Stimulated activated naive CD8-positive, alpha-beta T cell treated with anti-CD3 and anti-CD28 coated beads, Interleukin-15, Interleukin-2, amounts not matched to agents 100 ng/mL and 50 ng/mL, for 24 hours (primary cell): Measurements from ENCODE around the gene SCAF8.
"Not testable (repeated sequence)": the region's sequence is repeated elsewhere in the genome, so short reads cannot be mapped to it uniquely, and the experiment has no call there.

Experiments
- H3K27ac Mint-ChIP-seq: one replicate; pipeline ENCODE4 v1.8.0; 2021; ENCODE audit warnings: mild to moderate bottlenecking, mixed read lengths
- H3K27me3 Mint-ChIP-seq: one replicate; pipeline ENCODE4 v1.8.0; 2021; ENCODE audit warnings: mixed read lengths
- H3K36me3 Mint-ChIP-seq: one replicate; pipeline ENCODE4 v1.8.0; 2021; ENCODE audit warnings: low read depth, mixed read lengths
- H3K4me1 Mint-ChIP-seq: one replicate; pipeline ENCODE4 v1.8.0; 2021; ENCODE audit warnings: low read depth, mixed read lengths
- H3K4me3 Mint-ChIP-seq: one replicate; pipeline ENCODE4 v1.8.0; 2021; ENCODE audit warnings: mild to moderate bottlenecking, mixed read lengths
- H3K9me3 Mint-ChIP-seq: one replicate; pipeline ENCODE4 v1.8.0; 2021; ENCODE audit warnings: mixed read lengths

SCAF8 gene

DNA sequence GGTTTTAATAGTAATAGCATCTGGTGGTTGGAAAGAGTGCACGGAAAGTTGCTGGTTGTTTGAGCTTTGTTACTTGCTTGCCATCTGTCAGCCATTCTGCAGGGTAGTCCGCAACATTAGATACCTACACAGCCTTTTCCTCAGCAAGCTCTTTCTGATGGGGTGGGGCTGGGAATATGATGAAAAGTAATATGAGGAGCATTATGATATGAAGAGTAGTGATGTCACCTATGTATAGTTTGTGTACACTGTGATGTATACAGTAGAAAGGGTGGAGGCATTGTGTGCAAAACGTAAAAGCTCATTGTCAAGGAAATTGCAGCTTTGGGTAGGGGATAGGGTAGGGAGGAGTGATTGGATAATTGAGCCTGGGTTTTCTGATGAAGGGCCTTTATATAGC lies 16.1 kb downstream of the SCAF8 start:
- no peak overlapping the region for H3K4me3 Mint-ChIP-seq

DNA sequence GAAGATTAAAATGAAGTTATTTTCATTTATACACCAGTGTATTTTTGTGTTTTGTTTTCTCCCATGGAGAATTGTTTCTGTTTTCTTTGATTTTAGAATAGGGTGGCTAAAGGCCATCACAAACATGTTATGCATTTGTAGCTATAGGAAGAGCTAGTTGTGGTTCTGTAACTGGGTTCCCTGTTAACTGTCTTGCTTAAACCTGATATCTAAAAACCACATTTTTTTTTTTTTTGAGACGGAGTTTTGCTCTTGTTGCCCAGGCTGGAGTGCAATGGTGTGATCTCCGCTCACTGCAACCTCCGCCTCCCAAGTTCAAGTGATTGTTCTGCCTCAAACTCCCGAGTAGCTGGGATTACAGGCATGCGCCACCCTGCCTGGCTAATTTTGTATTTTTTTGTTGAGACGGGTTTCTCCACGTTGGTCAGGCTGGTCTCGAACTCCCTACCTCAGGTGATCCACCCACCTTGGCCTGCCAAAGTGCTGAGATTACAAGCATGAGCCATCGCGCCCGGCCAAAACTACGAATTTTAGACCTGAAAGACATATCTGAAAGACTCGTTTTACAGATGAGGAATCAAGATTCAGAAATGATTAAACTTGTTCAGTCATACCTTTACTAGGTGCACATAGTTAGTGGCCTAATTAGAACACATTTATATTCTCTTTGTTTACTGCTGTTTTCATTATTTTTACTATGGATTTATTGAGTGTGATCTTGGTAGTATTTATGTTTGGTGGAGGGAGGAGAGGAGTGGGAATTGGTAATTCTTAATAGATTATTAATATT lies 18.0 kb downstream of the SCAF8 start:
- H3K4me1 Mint-ChIP-seq = peaks cover 72% of the 10 kb centered on the region
- no peaks in the 10 kb centered on the region for H3K27me3 Mint-ChIP-seq
- no peak overlapping the region for H3K4me3 Mint-ChIP-seq
- H3K27ac Mint-ChIP-seq = no peak overlapping the region
- H3K36me3 Mint-ChIP-seq = peaks cover 27% of the 10 kb centered on the region
- no peaks in the 10 kb centered on the region for H3K9me3 Mint-ChIP-seq

More for the DNA sequence above, 16.1 kb downstream of the SCAF8 start:
- Mint-ChIP-seq H3K4me1 (peaks cover 82% of the 10 kb centered on the region), H3K27ac (no peak overlapping the region), H3K36me3 (peaks cover 34% of the 10 kb centered on the region), H3K9me3 (no peaks in the 10 kb centered on the region), H3K27me3 (no peaks in the 10 kb centered on the region)

DNA sequence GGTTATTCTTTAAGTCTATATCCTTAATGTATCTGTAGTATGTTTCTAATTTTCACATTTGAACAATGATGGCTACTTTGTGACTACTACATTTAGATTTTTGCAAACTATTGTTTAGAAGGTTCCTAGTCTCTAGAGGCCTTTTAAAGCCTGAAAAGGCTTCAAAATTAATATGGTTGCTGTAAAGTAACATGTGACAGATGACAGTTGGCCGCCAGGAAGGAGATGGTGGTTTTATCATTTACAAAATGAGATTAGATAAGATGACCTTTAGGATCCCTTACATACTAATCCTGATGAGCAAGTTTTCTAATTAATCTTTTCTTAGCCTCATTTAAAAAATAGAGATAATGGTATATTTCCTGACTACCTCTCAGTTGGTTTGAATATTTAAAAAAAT lies 18.8 kb downstream of the SCAF8 start:
- Mint-ChIP-seq H3K4me3 (no peak overlapping the region), H3K27ac (no peak overlapping the region), H3K9me3 (no peaks in the 10 kb centered on the region), H3K36me3 (peaks cover 27% of the 10 kb centered on the region), H3K4me1 (peaks cover 70% of the 10 kb centered on the region), H3K27me3 (no peaks in the 10 kb centered on the region)

DNA sequence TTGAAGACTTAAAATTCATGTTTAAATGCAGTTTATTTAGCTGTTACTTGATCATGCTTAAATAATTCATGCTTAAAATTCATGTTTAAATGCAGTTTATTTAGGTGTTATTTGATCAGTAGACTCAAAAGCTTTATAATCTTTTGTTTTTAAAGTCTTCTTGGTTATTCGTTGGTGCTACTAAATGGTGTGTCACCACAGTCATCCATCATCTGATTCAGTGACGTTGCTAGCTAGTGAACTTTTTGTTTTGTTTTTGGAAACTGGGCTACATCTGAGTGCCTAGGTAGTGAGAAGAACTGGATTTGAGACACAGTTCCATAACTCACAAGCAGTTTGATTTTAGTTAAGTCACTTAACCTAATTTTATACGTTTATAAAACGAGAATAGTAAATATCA lies 20.9 kb downstream of the SCAF8 start:
- peaks cover 34% of the 10 kb centered on the region for H3K36me3 Mint-ChIP-seq
- H3K4me1 Mint-ChIP-seq = peaks cover 71% of the 10 kb centered on the region
- H3K4me3 Mint-ChIP-seq = no peak overlapping the region
- H3K27me3 Mint-ChIP-seq = no peaks in the 10 kb centered on the region
- no peak overlapping the region for H3K27ac Mint-ChIP-seq
- no peaks in the 10 kb centered on the region for H3K9me3 Mint-ChIP-seq

DNA sequence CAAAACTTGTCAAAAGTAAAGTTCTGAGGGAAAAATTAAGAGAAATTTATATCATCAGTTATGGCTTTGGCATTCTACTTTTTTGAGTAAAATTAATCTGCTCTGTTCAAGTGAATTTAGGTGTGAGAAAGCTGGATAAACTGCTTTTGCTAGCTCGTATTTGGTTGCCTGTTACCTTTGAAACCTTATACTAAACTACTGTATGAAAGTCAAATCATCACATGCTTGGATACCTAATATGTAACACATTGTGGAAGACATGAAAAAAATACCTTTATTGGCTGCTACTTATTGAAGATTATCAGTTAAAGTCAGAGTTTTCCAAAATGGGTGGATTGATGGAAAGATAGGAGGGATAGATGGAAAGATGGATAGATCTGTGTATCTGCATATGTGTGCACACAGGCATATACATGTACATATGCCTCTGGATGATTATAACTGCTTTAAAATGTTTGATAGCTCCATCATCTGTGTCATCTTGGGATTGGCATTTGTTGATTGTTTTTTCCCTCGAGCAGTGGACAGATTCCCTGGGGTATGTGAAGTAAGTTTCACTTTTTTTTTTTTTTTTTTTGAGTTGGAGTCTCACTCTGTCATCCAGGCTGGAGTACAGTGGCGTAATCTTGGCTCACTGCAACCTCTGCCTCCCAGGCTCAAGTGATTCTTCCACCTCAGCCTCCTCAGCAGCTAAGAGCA lies 24.3 kb downstream of the SCAF8 start:
- H3K27ac Mint-ChIP-seq = no peak overlapping the region
- H3K4me3 Mint-ChIP-seq = no peak overlapping the region
- H3K27me3 Mint-ChIP-seq = no peaks in the 10 kb centered on the region
- no peaks in the 10 kb centered on the region for H3K9me3 Mint-ChIP-seq
- H3K4me1 Mint-ChIP-seq = peaks cover 61% of the 10 kb centered on the region
- H3K36me3 Mint-ChIP-seq = peaks cover 31% of the 10 kb centered on the region

DNA sequence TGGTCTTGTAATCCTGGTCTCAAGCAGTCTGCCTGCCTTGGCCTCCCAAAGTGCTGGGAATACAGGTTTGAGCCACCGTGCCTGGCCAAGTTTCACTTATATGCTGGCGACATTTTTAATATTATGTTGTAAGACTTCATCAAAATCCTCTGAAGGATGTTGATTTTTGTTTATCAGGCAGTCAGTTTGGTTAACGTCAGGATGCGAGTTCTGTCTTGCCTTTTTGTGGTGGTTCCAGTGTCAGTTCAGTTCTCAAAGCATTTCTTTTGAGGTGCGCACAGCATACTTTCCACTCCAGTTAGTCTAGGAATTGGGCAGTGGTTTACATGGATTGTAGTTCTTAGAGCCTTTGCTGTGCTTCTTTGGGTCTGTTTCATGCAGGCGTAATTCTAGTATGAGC lies 24.9 kb downstream of the SCAF8 start:
- Mint-ChIP-seq H3K4me1 (peaks cover 65% of the 10 kb centered on the region), H3K27ac (no peak overlapping the region), H3K27me3 (no peaks in the 10 kb centered on the region), H3K36me3 (peaks cover 31% of the 10 kb centered on the region), H3K4me3 (no peak overlapping the region), H3K9me3 (no peaks in the 10 kb centered on the region)

DNA sequence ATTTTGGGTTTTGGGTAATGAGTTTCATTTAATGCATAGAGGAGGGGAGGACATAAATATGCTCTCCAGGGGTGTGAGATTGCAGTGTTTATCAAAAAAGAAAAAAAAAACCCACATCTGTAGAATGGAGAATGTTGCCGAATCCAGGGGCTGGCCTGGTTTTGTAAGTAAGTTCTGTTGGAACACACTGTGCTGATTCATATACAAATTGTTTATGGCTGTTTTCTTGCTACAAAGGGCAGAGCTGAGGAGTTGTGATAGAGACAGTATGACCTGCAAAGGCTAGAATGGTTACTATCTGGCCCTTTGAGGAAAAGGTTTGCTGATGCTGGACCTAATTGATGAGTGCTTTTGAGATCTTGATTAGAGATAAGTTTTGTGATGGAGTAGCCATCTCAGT lies 30.4 kb downstream of the SCAF8 start:
- no peak overlapping the region for H3K27ac Mint-ChIP-seq
- no peak overlapping the region for H3K4me3 Mint-ChIP-seq
- peaks cover 77% of the 10 kb centered on the region for H3K4me1 Mint-ChIP-seq
- H3K27me3 Mint-ChIP-seq = no peaks in the 10 kb centered on the region
- H3K9me3 Mint-ChIP-seq = no peaks in the 10 kb centered on the region
- peaks cover 13% of the 10 kb centered on the region for H3K36me3 Mint-ChIP-seq

DNA sequence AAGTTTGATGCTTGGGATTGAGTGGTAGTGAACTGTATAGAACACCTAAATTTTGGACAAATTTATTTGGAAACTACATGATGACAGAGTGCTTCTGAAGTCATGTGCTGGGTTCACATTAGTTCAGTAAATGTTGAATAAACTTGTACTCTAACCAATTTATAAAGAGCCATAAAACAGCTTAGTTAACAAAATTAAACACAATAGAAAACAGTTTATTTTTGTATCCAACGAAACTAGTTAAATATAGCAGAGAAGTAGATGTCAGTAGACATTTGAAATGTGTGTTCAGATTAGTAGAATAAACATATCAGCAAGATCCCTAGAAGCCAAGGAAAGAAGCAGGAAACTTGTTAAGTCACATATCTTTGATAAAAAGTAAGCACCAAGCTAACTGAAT lies 32.1 kb downstream of the SCAF8 start:
- peaks cover 13% of the 10 kb centered on the region for H3K36me3 Mint-ChIP-seq
- peaks cover 83% of the 10 kb centered on the region for H3K4me1 Mint-ChIP-seq
- H3K9me3 Mint-ChIP-seq = no peaks in the 10 kb centered on the region
- no peak overlapping the region for H3K27ac Mint-ChIP-seq
- no peaks in the 10 kb centered on the region for H3K27me3 Mint-ChIP-seq
- no peak overlapping the region for H3K4me3 Mint-ChIP-seq

DNA sequence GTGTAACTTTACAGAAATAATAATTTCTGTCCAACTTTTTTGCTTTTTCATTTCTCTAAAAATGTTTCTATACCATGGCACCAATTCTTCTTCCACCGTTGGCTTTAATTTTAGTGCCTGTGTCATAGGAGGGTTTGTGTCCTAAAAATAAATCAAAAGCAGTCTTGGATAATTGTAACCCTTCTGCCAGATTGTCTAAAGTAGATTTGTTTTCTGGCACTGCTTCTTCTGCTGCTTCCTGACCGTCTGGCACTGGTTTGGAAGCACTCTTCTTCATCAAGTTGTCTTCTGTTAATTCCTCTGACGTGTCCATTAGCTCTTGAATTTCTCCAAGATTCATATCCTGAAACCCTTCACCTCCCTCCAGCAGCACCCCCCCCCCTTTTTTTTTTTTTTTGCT lies 33.1 kb downstream of the SCAF8 start:
- H3K4me1 Mint-ChIP-seq = peaks cover 81% of the 10 kb centered on the region
- peaks cover 8% of the 10 kb centered on the region for H3K36me3 Mint-ChIP-seq
- H3K4me3 Mint-ChIP-seq = no peak overlapping the region
- no peak overlapping the region for H3K27ac Mint-ChIP-seq
- H3K9me3 Mint-ChIP-seq = no peaks in the 10 kb centered on the region
- no peaks in the 10 kb centered on the region for H3K27me3 Mint-ChIP-seq

DNA sequence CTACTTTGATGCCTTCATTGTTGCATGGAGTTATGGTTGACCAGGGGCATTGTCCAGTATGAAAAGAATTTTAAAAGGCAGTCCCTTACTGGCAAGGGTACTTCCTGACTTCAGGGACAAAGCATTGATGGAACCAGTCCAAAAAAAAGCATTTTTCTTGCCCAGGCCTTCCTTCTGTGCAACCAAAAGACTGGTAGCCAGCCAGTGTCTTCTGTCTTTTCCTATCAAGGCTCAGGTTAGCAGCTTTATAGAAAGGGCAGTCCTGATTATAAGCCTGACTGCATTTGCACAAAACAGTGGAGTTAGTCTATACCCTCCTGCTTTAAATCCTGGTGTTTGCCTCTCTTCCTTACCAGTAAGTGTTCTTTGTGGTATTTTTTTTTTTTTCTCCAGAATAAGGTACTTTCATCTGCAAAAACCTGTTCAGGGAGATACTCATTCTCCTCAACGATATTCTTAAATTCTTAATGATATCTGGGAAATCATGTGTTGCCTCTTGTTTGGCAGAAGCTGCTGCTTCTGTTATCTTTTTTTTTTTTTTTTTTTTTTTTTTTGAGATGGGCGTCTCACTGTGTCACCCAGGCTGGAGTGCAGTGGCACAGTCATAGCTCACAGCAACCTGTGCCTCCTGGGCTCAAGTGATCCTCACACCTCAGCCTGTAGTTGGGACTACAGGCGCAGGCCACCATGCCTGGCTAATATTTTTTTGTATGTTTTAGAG lies 33.9 kb downstream of the SCAF8 start:
- H3K27me3 Mint-ChIP-seq = no peaks in the 10 kb centered on the region
- no peaks in the 10 kb centered on the region for H3K9me3 Mint-ChIP-seq
- peaks cover 14% of the 10 kb centered on the region for H3K36me3 Mint-ChIP-seq
- peaks cover 86% of the 10 kb centered on the region for H3K4me1 Mint-ChIP-seq
- H3K4me3 Mint-ChIP-seq = no peak overlapping the region
- peak overlapping the region; percentile 59 for H3K27ac Mint-ChIP-seq

DNA sequence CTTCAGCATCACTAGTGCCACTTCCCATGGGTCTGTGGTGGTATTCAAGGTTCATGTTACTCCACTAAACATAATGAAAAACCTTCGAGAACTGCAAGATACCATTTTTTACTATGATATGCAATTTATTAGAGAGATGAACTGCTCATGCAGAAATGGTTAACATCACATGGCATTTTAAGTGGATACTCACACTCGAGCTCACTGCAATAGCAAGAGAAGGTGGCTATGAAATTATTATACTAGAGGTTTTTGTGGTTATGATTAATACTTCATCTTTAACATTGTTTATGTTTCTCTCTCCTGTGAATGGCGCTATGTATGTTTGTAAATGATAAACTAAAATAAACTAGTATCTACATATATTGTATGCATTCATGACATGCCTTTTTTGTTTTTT lies 35.1 kb downstream of the SCAF8 start:
- Mint-ChIP-seq H3K27ac (no peak overlapping the region), H3K9me3 (no peaks in the 10 kb centered on the region), H3K36me3 (peaks cover 14% of the 10 kb centered on the region), H3K27me3 (no peaks in the 10 kb centered on the region), H3K4me3 (no peak overlapping the region), H3K4me1 (peaks cover 86% of the 10 kb centered on the region)

DNA sequence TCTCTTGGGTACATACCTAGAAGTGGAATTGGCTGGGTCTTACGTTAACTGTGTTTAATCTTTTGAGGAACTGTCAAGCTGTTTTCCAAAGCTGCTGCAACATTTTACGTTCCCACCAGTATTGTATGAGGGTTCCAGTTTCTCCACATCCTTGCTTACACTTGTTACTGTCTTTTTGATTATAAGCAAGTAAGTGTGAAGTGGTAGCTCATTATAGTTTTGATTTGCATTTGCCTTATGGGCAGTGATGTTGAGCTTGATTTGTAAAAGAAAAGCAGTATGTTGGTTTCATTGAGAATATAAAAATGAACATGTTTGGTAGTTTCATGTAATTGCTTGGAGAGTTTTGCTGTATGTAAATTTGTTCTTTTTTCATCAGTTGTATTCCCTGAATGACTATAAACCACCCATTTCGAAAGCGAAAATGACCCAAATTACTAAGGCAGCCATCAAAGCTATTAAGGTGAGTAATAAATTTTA lies 40.4 kb downstream of the SCAF8 start:
- Mint-ChIP-seq H3K4me3 (no peak overlapping the region), H3K4me1 (peaks cover 58% of the 10 kb centered on the region), H3K9me3 (no peaks in the 10 kb centered on the region), H3K36me3 (peaks cover 45% of the 10 kb centered on the region), H3K27ac (peak overlapping the region; percentile 68), H3K27me3 (no peaks in the 10 kb centered on the region)

DNA sequence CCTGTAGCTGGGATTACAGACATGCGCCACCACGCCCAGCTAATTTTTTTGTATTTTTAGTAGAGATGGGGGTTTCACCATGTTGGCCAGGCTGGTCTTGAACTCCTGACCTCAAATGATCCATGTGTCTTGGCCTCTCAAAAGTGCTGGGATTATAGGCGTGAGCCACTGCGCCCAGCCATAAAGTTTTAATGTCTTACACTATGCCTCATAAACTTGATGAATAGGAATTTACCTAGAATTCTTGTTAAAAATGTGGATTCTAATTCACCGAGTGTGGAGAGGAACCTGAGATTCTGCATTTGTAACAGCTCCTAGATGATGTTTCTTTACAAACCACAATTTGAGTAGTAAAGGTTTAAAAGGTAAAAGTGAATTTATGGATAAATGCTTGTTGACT lies 45.9 kb downstream of the SCAF8 start:
- not testable (repeated sequence) for H3K27ac Mint-ChIP-seq, H3K4me3 Mint-ChIP-seq, H3K27me3 Mint-ChIP-seq, H3K9me3 Mint-ChIP-seq
- Mint-ChIP-seq H3K36me3 (peaks cover 61% of the 10 kb centered on the region), H3K4me1 (peaks cover 32% of the 10 kb centered on the region)

DNA sequence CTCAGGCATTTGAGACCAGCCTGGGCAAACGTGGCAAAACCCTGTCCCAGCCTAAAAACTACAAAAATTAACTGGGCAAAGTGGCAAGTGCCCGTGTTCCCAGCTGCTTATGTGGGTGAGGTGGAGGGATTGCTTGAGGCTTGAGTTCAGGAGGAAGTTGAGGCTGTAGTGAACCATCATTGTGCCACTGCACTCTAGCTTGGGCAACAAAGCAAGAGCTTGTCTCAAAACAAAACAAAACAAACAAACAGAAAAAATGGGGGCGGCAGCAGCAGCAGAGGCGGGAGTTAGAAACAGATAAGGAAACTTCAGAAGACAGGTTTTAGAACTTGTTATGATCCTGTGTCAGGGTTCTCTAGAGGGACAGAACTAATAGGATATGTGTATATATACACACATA lies 49.0 kb downstream of the SCAF8 start:
- H3K4me1 Mint-ChIP-seq = peaks cover 28% of the 10 kb centered on the region
- H3K4me3 Mint-ChIP-seq = no peak overlapping the region
- peaks cover 56% of the 10 kb centered on the region for H3K36me3 Mint-ChIP-seq
- H3K9me3 Mint-ChIP-seq = no peaks in the 10 kb centered on the region
- peak overlapping the region; percentile 40 for H3K27ac Mint-ChIP-seq
- no peaks in the 10 kb centered on the region for H3K27me3 Mint-ChIP-seq

DNA sequence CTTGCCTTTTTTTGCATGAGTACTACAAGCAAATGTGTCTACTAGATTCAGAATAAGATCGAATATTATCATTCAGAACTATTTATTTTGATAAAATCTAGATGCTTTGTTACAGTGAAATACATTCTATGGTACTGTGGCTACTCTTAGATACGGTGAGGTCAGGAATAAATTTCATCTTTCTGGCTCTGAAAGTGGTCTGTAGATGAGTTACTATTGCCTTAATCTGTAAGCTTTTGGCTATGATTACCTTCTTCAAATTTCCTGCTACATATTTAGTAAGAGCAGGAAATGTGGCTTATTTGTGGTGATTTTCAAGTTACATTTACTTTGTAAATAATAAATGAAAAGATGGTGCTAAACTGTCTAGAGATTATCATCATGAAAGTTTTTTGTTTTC lies 50.0 kb downstream of the SCAF8 start:
- Mint-ChIP-seq H3K4me1 (peaks cover 26% of the 10 kb centered on the region), H3K36me3 (peaks cover 53% of the 10 kb centered on the region), H3K4me3 (no peak overlapping the region), H3K9me3 (no peaks in the 10 kb centered on the region), H3K27me3 (no peaks in the 10 kb centered on the region), H3K27ac (peak overlapping the region; percentile 15)
